Astrocyte (in vitro differentiated cells and primary cell): ENCODE measurements around the gene EFNB2. TPM values are rescaled to one million over a fixed set of nuclear protein-coding genes. Genes with fewer than 3 reads are reported as not detected.
A peak's percentile ranks its signal among the peaks of the same experiment; 100 is the strongest.

Experiments
- DNase-seq: peaks from one replicate; pipeline ENCODE4 v3.0.0-alpha.2; 2010; ENCODE audit warnings: low read depth
- FAIRE-seq: peaks from 2 replicates; lab custom pipeline; 2011; peaks lifted over from hg19 to GRCh38; lab: Jason Lieb, UNC
- H2AFZ ChIP-seq: 2 replicates; pipeline ENCODE4 v1.6.0; 2012; ENCODE audit warnings: low read depth, low read length, inconsistent platforms
- H3K27ac ChIP-seq: 2 replicates; pipeline ENCODE4 v1.5.1; 2011; ENCODE audit warnings: low read depth, low read length, inconsistent platforms
- H3K27me3 ChIP-seq: 2 replicates; pipeline ENCODE4 v1.6.0; 2011; ENCODE audit warnings: low read length, inconsistent platforms; ENCODE audit not compliant: insufficient read depth
- H3K36me3 ChIP-seq: 2 replicates; pipeline ENCODE4 v1.5.1; 2011; ENCODE audit warnings: low read length, inconsistent platforms; ENCODE audit not compliant: insufficient read depth
- H3K4me1 ChIP-seq: 2 replicates; pipeline ENCODE4 v1.5.1; 2011; ENCODE audit warnings: low read length, inconsistent platforms; ENCODE audit not compliant: insufficient read depth
- H3K4me2 ChIP-seq: 2 replicates; pipeline ENCODE4 v1.6.0; 2012; ENCODE audit warnings: low read length, inconsistent platforms
- H3K4me3 ChIP-seq: 2 replicates; pipeline ENCODE4 v1.5.1; 2011; ENCODE audit warnings: low read depth, mild to moderate bottlenecking, low read length, inconsistent platforms; ENCODE audit not compliant: insufficient read depth
- H3K79me2 ChIP-seq: 2 replicates; pipeline ENCODE4 v1.6.0; 2012; ENCODE audit warnings: mild to moderate bottlenecking, low read length, inconsistent platforms; ENCODE audit not compliant: insufficient read depth
- H3K9ac ChIP-seq: 2 replicates; pipeline ENCODE4 v1.6.0; 2012; ENCODE audit warnings: mild to moderate bottlenecking, low read length, inconsistent platforms
- H3K9me3 ChIP-seq: 2 replicates; pipeline ENCODE4 v1.5.1; 2012; ENCODE audit warnings: low read depth, mild to moderate bottlenecking, low read length, inconsistent platforms; ENCODE audit not compliant: insufficient read depth
- H4K20me1 ChIP-seq: 2 replicates; pipeline ENCODE4 v1.6.0; 2012; ENCODE audit warnings: low read length, inconsistent platforms; ENCODE audit not compliant: insufficient read depth
- H3K27ac Mint-ChIP-seq: one replicate; pipeline ENCODE4 v1.8.0; 2021; ENCODE audit warnings: mild to moderate bottlenecking, mixed read lengths; ENCODE audit not compliant: unreplicated experiment
- H3K27me3 Mint-ChIP-seq: one replicate; pipeline ENCODE4 v1.8.0; 2021; ENCODE audit warnings: low read depth, mixed read lengths; ENCODE audit not compliant: unreplicated experiment
- H3K36me3 Mint-ChIP-seq: one replicate; pipeline ENCODE4 v1.8.0; 2021; ENCODE audit warnings: low read depth, mixed read lengths; ENCODE audit not compliant: unreplicated experiment
- H3K4me1 Mint-ChIP-seq: one replicate; pipeline ENCODE4 v1.8.0; 2021; ENCODE audit warnings: low read depth, mixed read lengths; ENCODE audit not compliant: unreplicated experiment
- H3K4me3 Mint-ChIP-seq: one replicate; pipeline ENCODE4 v1.8.0; 2021; ENCODE audit warnings: mild to moderate bottlenecking, moderate library complexity, mixed read lengths; ENCODE audit not compliant: unreplicated experiment
- H3K9me3 Mint-ChIP-seq: one replicate; pipeline ENCODE4 v1.8.0; 2021; ENCODE audit warnings: mild to moderate bottlenecking, mixed read lengths; ENCODE audit not compliant: unreplicated experiment
- CTCF ChIP-seq: IDR thresholded peaks from 2 replicates; pipeline ENCODE4 v1.5.1; 2011; ENCODE audit warnings: low read depth, mild to moderate bottlenecking, inconsistent platforms, low read length, moderate library complexity; ENCODE audit not compliant: insufficient read depth
- EZH2 ChIP-seq: IDR thresholded peaks from 2 replicates; pipeline ENCODE4 v1.6.1; 2012; ENCODE audit warnings: mild to moderate bottlenecking, low read length, inconsistent platforms; ENCODE audit not compliant: insufficient read depth
- total RNA-seq: library from RNA; stranded (reverse); gene quantifications from 2 replicates; pipeline ENCODE4 v1.2.1, GENCODE V29; 2021

Gene EFNB2
- total RNA-seq, 1 donor from 2014 or later: 93.2 TPM

GRCh38 chr13:106500445-106500844 lies 35.0 kb downstream of the EFNB2 start:
- Mint-ChIP-seq H3K4me1 (peaks cover 65% of the 10 kb centered on the region), H3K36me3 (peaks cover 17% of the 10 kb centered on the region), H3K27ac (peak overlapping the region; percentile 89), H3K9me3 (no peaks in the 10 kb centered on the region), H3K27me3 (no peaks in the 10 kb centered on the region), H3K4me3 (peak overlapping the region; percentile 37)
- peak; percentile 56 for DNase-seq
- TF ChIP-seq EZH2 (no peak), CTCF (no peak)
- peak overlapping the region; percentile 27 for H3K4me2 ChIP-seq
- no peaks in the 10 kb centered on the region for H3K9me3 ChIP-seq
- peak overlapping the region; percentile 36 for H3K27ac ChIP-seq
- peak; percentile 37 for FAIRE-seq
- no peak overlapping the region for H3K4me3 ChIP-seq
- no peak overlapping the region for H3K9ac ChIP-seq
- no peaks in the 10 kb centered on the region for H3K27me3 ChIP-seq
- H4K20me1 ChIP-seq: peaks cover 37% of the 10 kb centered on the region
- peaks cover 98% of the 10 kb centered on the region for H3K79me2 ChIP-seq
- no peak overlapping the region for H2AFZ ChIP-seq
- peaks cover 7% of the 10 kb centered on the region for H3K36me3 ChIP-seq
- peaks cover 30% of the 10 kb centered on the region for H3K4me1 ChIP-seq

GRCh38 chr13:106499896-106500295 lies 35.6 kb downstream of the EFNB2 start:
- DNase-seq: peak; percentile 77
- TF ChIP-seq CTCF (no peak), EZH2 (no peak)
- Histone ChIP-seq H3K36me3 (peaks cover 9% of the 10 kb centered on the region), H2AFZ (no peak overlapping the region), H3K27me3 (no peaks in the 10 kb centered on the region), H3K79me2 (peaks cover 97% of the 10 kb centered on the region), H3K4me2 (peak overlapping the region; percentile 27), H4K20me1 (peaks cover 37% of the 10 kb centered on the region), H3K9ac (no peak overlapping the region), H3K4me3 (no peak overlapping the region), H3K4me1 (peaks cover 30% of the 10 kb centered on the region), H3K9me3 (no peaks in the 10 kb centered on the region), H3K27ac (peak overlapping the region; percentile 36)
- Mint-ChIP-seq H3K4me1 (peaks cover 61% of the 10 kb centered on the region), H3K27ac (peak overlapping the region; percentile 89), H3K27me3 (no peaks in the 10 kb centered on the region), H3K36me3 (peaks cover 18% of the 10 kb centered on the region), H3K4me3 (peak overlapping the region; percentile 37), H3K9me3 (no peaks in the 10 kb centered on the region)
- FAIRE-seq: no peak

GRCh38 chr13:106499113-106499512 lies 36.3 kb downstream of the EFNB2 start:
- no peak for FAIRE-seq
- peaks cover 96% of the 10 kb centered on the region for H3K79me2 ChIP-seq

More at GRCh38 chr13:106499113-106499512, 36.3 kb downstream of the EFNB2 start:
- Mint-ChIP-seq H3K36me3 (peaks cover 18% of the 10 kb centered on the region), H3K4me1 (peaks cover 60% of the 10 kb centered on the region), H3K9me3 (no peaks in the 10 kb centered on the region), H3K27me3 (no peaks in the 10 kb centered on the region), H3K4me3 (peak overlapping the region; percentile 23), H3K27ac (peak overlapping the region; percentile 38)
- H3K9me3 ChIP-seq: no peaks in the 10 kb centered on the region
- peaks cover 17% of the 10 kb centered on the region for H3K36me3 ChIP-seq
- no peak for TF ChIP-seq EZH2
- no peak for TF ChIP-seq CTCF
- peaks cover 34% of the 10 kb centered on the region for H4K20me1 ChIP-seq
- no peak overlapping the region for H3K4me3 ChIP-seq
- peak overlapping the region; percentile 33 for H3K4me2 ChIP-seq
- H3K9ac ChIP-seq: no peak overlapping the region
- H2AFZ ChIP-seq: no peak overlapping the region
- DNase-seq: peak; percentile 57
- H3K27me3 ChIP-seq: no peaks in the 10 kb centered on the region
- peak overlapping the region; percentile 34 for H3K27ac ChIP-seq
- peaks cover 26% of the 10 kb centered on the region for H3K4me1 ChIP-seq
